Natural killer cell (primary cell): ENCODE results near the gene PHAF1. TPM values are rescaled to one million over a fixed set of nuclear protein-coding genes. Genes with fewer than 3 reads are reported as not detected.

Experiments used
- ATAC-seq, 3 donors: fragments of 150-1000 bp in 2 of 3; fragments of 200-7000 bp in 1 of 3; cut with Tn5 transposase; 1 replicate in 1 of 3; 2 replicates in 2 of 3; pipeline ENCODE4 v1.10.0; 2021; ENCODE audit warnings: mild to moderate bottlenecking in 2 of 3, moderate library complexity in 2 of 3
- DNase-seq, 2 donors: peaks; one replicate each; pipeline versions ENCODE4 v3.0.0 to v3.0.0-alpha.2; 2013 to 2021; ENCODE audit warnings: mixed read lengths in 1 of 2
- H3K27ac ChIP-seq: one replicate; pipeline ENCODE4 v1.5.1; 2013; ENCODE audit warnings: mild to moderate bottlenecking, low read length
- H3K27me3 ChIP-seq: one replicate; pipeline ENCODE4 v1.6.1; 2013; ENCODE audit warnings: low read length; ENCODE audit not compliant: control insufficient read depth, insufficient read depth
- H3K36me3 ChIP-seq: one replicate; pipeline ENCODE4 v1.6.1; 2013; ENCODE audit warnings: low read length; ENCODE audit not compliant: control insufficient read depth, insufficient read depth
- H3K4me1 ChIP-seq: one replicate; pipeline ENCODE4 v1.6.1; 2013; ENCODE audit warnings: low read length; ENCODE audit not compliant: control insufficient read depth, insufficient read depth
- H3K4me3 ChIP-seq: one replicate; pipeline ENCODE4 v1.5.1; 2013; ENCODE audit warnings: low read length
- H3K9me3 ChIP-seq: one replicate; pipeline ENCODE4 v1.6.1; 2013; ENCODE audit warnings: low read length; ENCODE audit not compliant: control insufficient read depth, insufficient read depth
- H3K27ac Mint-ChIP-seq, 2 donors: one replicate each; pipeline ENCODE4 v1.8.0; 2022; ENCODE audit warnings: mild to moderate bottlenecking in 2 of 2, mixed read lengths in 2 of 2, moderate library complexity in 1 of 2
- H3K27me3 Mint-ChIP-seq, 2 donors: one replicate each; pipeline ENCODE4 v1.8.0; 2022; ENCODE audit warnings: low read depth in 2 of 2, mixed read lengths in 2 of 2
- H3K36me3 Mint-ChIP-seq: one replicate; pipeline ENCODE4 v1.8.0; 2022; ENCODE audit warnings: mixed read lengths
- H3K4me1 Mint-ChIP-seq, 2 donors: one replicate each; pipeline ENCODE4 v1.8.0; 2022; ENCODE audit warnings: mixed read lengths in 2 of 2
- H3K4me3 Mint-ChIP-seq: one replicate; pipeline ENCODE4 v1.8.0; 2022; ENCODE audit warnings: mild to moderate bottlenecking, moderate library complexity, mixed read lengths
- H3K9me3 Mint-ChIP-seq, 2 donors: one replicate each; pipeline ENCODE4 v1.8.0; 2022; ENCODE audit warnings: mixed read lengths in 2 of 2
- CTCF ChIP-seq: fragments of 200-600 bp; IDR thresholded peaks from one replicate; pipeline ENCODE4 v1.8.0; 2022; ENCODE audit warnings: antibody characterized with exemption
- WGBS: methylation state at CpG from one replicate; pipeline ENCODE4 v1.1.7; 2013; ENCODE audit warnings: missing lambda C conversion rate; ENCODE audit not compliant: insufficient coverage; 5-methylcytosine and 5-hydroxymethylcytosine counted together
- intact Hi-C: fragments of 100-400 bp; cut with micrococcal nuclease; formaldehyde crosslinking; loops from one replicate; pipeline ENCODE4 v1.14.2; 2022
- total RNA-seq, 4 donors: library from RNA; stranded (reverse); fragments of 120-200 nt in 1 of 4; gene quantifications; one replicate each; pipeline versions ENCODE4 v1.2.3 to v1.2.4, GENCODE V29; 2013 to 2022

Gene PHAF1
- total RNA-seq, 3 donors from 2014 or later (not counting 1 experiment from before 2014, with no cell fraction given) = 17.0 to 22.4 (median 22.0) TPM

- no peaks in the 10 kb centered on the region for H3K36me3 Mint-ChIP-seq
- Histone ChIP-seq H3K36me3 (no peaks in the 10 kb centered on the region), H3K9me3 (no peaks in the 10 kb centered on the region), H3K4me1 (peaks cover 57% of the 10 kb centered on the region), H3K27me3 (peaks cover 23% of the 10 kb centered on the region), H3K4me3 (peak overlapping the region; percentile 38), H3K27ac (no peak overlapping the region)
- DNase-seq (peak; percentile 59 to 81), ATAC-seq (peak; percentile 78 to 84 (median 80))
- intact Hi-C loops = loop anchor here (2.0 kb wide), 1 partner anchor 13 kb away; no protein-coding TSS in a partner anchor
- H3K4me1 Mint-ChIP-seq = peaks cover 36 to 66% of the 10 kb centered on the region in 2 donors
- no peak for TF ChIP-seq CTCF
- peak overlapping the region in 1 of 2 donors; percentile 89 for H3K27ac Mint-ChIP-seq
- H3K9me3 Mint-ChIP-seq = no peaks in the 10 kb centered on the region
- peak overlapping the region; percentile 87 for H3K4me3 Mint-ChIP-seq
- under 1% methylated on average over 71 of the region's 71 CpGs for WGBS
- H3K27me3 Mint-ChIP-seq = peaks cover 19 to 25% of the 10 kb centered on the region in 2 donors
Measured at GRCh38 chr16:67173808-67174705, 64.3 kb downstream of the PHAF1 start.

GRCh38 chr16:67174706-67175231 lies 65.0 kb downstream of the PHAF1 start:
- Mint-ChIP-seq H3K4me3 (peak overlapping the region; percentile 9), H3K27me3 (peaks cover 17 to 22% of the 10 kb centered on the region in 2 donors), H3K36me3 (no peaks in the 10 kb centered on the region), H3K27ac (no peak overlapping the region), H3K4me1 (peaks cover 35 to 63% of the 10 kb centered on the region in 2 donors), H3K9me3 (no peaks in the 10 kb centered on the region)
- ATAC-seq = no peak
- TF ChIP-seq CTCF = no peak
- DNase-seq = no peak
- Histone ChIP-seq H3K4me3 (peak overlapping the region; percentile 38), H3K27ac (no peak overlapping the region), H3K36me3 (no peaks in the 10 kb centered on the region), H3K27me3 (peaks cover 16% of the 10 kb centered on the region), H3K9me3 (no peaks in the 10 kb centered on the region), H3K4me1 (peaks cover 52% of the 10 kb centered on the region)
- WGBS = 39% methylated on average over 31 of the region's 31 CpGs
- intact Hi-C loops = loop anchor here (2.0 kb wide), 1 partner anchor 14 kb away; no protein-coding TSS in a partner anchor

GRCh38 chr16:67176662-67177061 lies 66.9 kb downstream of the PHAF1 start:
- H3K4me1 ChIP-seq = peaks cover 39% of the 10 kb centered on the region
- Mint-ChIP-seq H3K36me3 (no peaks in the 10 kb centered on the region), H3K9me3 (no peaks in the 10 kb centered on the region), H3K4me3 (peak overlapping the region; percentile 53), H3K27ac (no peak overlapping the region), H3K27me3 (peaks cover 2 to 7% of the 10 kb centered on the region in 2 donors), H3K4me1 (peaks cover 21 to 48% of the 10 kb centered on the region in 2 donors)
- ATAC-seq (no peak), DNase-seq (no peak)
- no peak for TF ChIP-seq CTCF
- no peak overlapping the region for H3K27ac ChIP-seq
- WGBS = 94% methylated on average over 12 of the region's 12 CpGs
- intact Hi-C loops = no loop called here
- no peak overlapping the region for H3K4me3 ChIP-seq
- H3K36me3 ChIP-seq = no peaks in the 10 kb centered on the region
- H3K27me3 ChIP-seq = peaks cover 3% of the 10 kb centered on the region
- H3K9me3 ChIP-seq = no peaks in the 10 kb centered on the region
